ENCODE data around the gene DEPDC5.

- TF ChIP-seq CTCF (IDR thresholded peaks at IDR 0.05 in 4 of 5, conservative IDR thresholded peaks at IDR 0.05 in 1 of 5) (no peak), POLR2A (IDR thresholded peaks at IDR 0.05) (no peak)
Observed at GRCh38 chr22:31869739-31870138, 115.9 kb downstream of the DEPDC5 start.

Data from gastrocnemius medialis (tissue), 4 donors.